Muscle layer of duodenum (tissue), 2 donors: Measurements from ENCODE around the gene DEDD2.
A peak's percentile ranks its signal among the peaks of the same experiment; 100 is the strongest.

Experiments used
- H3K27ac ChIP-seq: one replicate; pipeline ENCODE4 v1.7.0; 2013; ENCODE audit warnings: mild to moderate bottlenecking, low read length
- H3K27me3 ChIP-seq: one replicate; pipeline ENCODE4 v1.7.0; 2013; ENCODE audit warnings: low read depth, mild to moderate bottlenecking, control low read depth, low read length
- H3K36me3 ChIP-seq, 2 donors: one replicate each; pipeline ENCODE4 v1.7.0; 2013; ENCODE audit warnings: low read length in 2 of 2, control low read depth in 1 of 2, mild to moderate bottlenecking in 1 of 2; ENCODE audit not compliant: insufficient read depth in 2 of 2, control insufficient read depth in 1 of 2
- H3K4me1 ChIP-seq, 2 donors: one replicate each; pipeline ENCODE4 v1.7.0; 2013; ENCODE audit warnings: low read length in 2 of 2, mild to moderate bottlenecking in 2 of 2, control low read depth in 1 of 2, moderate library complexity in 1 of 2; ENCODE audit not compliant: insufficient read depth in 2 of 2, control insufficient read depth in 1 of 2
- H3K4me3 ChIP-seq, 2 donors: one replicate each; pipeline ENCODE4 v1.7.0; 2013; ENCODE audit warnings: low read length in 2 of 2, low read depth in 1 of 2, mild to moderate bottlenecking in 1 of 2
- H3K9me3 ChIP-seq, 2 donors: one replicate each; pipeline ENCODE4 v1.7.0; 2013; ENCODE audit warnings: low read length in 2 of 2, control low read depth in 1 of 2, mild to moderate bottlenecking in 1 of 2; ENCODE audit not compliant: control insufficient read depth in 1 of 2
- donor health status: healthy.

The DEDD2 gene

DNA sequence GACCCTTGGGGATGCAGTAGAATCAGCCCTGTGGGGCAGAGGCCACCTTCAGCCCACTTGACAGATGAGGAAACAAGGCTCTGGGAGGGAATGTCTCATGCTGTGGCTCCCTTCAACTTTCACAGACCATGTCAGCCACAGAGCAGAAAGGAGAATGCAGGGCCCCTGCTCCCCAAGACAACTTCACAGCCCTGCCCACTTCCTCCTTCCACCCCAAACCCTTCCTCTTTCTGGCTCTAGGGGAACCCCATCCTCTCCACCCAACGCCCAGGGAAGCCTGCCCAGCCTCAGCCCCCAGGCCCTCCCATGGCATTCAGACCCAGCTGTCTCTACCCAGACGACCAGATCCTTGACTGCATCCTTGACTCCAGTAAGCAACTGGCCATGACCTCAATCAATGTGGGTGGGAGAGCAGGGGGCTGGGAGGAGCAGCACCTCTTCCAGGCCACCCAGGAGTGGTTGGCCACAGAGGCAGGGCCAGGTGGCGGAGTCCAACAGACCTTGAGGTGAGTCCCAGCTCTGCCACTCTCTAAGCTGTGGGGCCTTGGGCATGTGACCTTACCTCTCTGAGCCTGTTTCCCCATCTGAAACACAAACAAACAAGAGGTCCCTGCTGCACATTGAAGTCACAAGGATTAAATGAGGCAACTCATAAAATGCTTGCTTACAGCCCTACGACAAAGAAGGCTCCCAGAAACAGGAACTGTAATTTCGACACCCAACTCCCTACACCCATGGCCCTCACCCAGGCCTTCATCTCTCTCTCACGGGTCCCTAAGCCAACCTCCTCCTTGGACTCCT, 15.8 kb downstream of the DEDD2 start:
- H3K4me3 ChIP-seq, result no peak overlapping the region
- H3K27me3 ChIP-seq, result no peaks in the 10 kb centered on the region
- no peaks in the 10 kb centered on the region for H3K9me3 ChIP-seq
- peaks cover 49 to 72% of the 10 kb centered on the region in 2 donors for H3K36me3 ChIP-seq
- H3K27ac ChIP-seq, result peak overlapping the region; percentile 57
- peaks cover 4% of the 10 kb centered on the region in 2 donors for H3K4me1 ChIP-seq

DNA sequence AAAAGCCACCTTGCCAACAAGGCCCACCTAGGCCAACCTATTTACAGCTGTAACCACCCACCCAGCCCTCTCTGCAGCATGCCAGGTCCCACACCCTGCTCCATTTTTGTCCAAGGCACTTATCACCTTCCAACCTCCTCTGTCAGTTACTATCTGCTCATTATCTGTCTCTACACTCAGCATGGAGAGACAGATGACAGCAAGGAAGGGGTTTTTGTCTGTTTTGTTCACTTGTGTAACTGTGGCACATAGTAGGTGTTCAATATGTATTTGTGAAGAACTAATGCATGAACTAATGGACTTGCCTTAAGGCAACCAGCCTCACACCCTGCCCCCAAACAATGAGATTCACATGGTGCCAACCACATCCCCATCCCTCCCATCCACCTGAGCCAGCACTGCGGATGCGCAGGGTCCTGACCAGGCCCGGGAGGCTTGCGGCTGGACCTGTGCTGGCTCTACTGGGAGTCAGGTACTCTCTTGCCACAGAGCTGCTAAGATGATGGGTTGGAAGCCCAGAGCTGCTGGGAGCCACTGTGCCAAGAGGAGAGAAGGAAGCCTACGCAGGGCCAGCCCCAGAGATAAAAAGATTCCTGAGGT, 17.3 kb downstream of the DEDD2 start:
- peaks cover 4% of the 10 kb centered on the region in 2 donors for H3K4me1 ChIP-seq

DNA sequence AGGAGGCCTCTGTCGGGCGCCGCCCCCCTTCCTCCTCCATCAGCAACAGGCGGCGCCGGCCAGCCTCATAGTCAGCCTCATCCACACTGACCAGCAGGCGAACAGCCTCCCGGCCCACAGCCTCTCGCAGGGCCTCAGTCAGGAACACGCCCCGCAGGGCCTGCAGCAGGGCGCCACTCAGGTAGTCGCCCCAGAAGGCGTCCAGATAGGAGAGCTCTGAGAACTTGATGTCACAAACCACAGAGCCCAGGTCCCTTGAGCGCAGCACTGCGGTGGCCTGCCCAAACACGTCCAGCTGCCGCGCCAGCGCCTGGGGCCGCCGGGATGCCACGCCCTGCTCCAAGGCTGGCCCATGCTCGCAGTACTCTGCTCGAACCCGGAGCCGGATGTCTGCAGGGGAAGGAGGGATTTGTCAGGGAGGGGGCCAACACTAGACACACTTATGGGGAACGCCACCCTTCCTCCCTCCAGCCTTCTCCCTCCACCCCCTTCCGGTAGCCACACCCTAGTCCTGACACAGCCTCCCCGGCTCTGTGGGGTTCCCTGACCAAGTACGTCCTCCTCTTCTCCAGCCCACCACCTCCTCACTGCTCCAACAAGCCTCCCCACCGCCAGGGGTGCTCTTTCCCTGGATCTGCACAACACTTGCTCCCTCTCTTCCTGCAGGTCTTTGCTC, 17.9 kb downstream of the DEDD2 start:
- Histone ChIP-seq H3K9me3 (no peaks in the 10 kb centered on the region), H3K4me1 (peaks cover 4% of the 10 kb centered on the region in 2 donors), H3K36me3 (peaks cover 38 to 57% of the 10 kb centered on the region in 2 donors), H3K27ac (no peak overlapping the region), H3K27me3 (no peaks in the 10 kb centered on the region), H3K4me3 (no peak overlapping the region)

More for the DNA sequence above, 17.3 kb downstream of the DEDD2 start:
- Histone ChIP-seq H3K27ac (no peak overlapping the region), H3K27me3 (no peaks in the 10 kb centered on the region), H3K36me3 (peaks cover 43 to 63% of the 10 kb centered on the region in 2 donors), H3K9me3 (no peaks in the 10 kb centered on the region), H3K4me3 (no peak overlapping the region)

DNA sequence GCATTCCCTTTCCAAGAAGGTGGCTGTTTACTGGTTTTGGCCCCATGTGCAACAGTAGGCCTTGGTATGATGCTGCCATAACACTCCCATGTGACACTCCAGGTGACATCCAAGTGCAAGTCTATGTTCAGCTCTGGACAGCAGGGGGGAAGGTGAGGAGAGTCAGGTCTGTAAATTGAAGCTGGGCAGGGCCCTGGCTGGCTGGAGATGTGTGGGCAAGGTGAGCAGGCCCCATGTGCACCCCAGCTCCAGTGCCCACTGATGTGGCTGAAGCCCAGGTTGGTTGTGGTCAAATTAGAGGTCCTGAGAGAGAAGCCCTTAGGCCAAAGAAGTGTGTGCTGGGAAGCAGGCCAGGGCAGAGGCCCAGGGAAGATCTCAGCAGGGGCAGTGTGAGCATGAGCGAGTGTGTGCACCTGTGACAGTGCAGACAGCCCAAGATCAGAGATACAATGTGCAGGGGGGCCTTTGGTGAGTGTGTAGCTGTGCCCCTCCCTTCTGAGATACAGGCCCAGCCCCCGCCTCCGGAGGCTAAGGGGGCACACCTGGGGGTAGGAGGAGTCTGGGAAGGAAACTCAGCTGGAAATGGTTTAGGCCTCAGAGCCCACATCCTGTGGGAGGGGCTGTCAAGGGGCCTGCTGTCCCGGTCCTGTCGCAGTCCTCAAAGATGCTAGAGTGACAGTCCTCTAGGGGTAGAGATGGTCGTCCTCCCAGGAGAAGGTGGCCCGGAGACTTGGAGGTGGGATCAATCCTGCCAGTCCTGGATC, 18.6 kb downstream of the DEDD2 start:
- Histone ChIP-seq H3K27ac (no peak overlapping the region), H3K4me3 (no peak overlapping the region), H3K9me3 (no peaks in the 10 kb centered on the region), H3K27me3 (no peaks in the 10 kb centered on the region), H3K4me1 (peaks cover 4% of the 10 kb centered on the region in 2 donors), H3K36me3 (peaks cover 33 to 50% of the 10 kb centered on the region in 2 donors)

DNA sequence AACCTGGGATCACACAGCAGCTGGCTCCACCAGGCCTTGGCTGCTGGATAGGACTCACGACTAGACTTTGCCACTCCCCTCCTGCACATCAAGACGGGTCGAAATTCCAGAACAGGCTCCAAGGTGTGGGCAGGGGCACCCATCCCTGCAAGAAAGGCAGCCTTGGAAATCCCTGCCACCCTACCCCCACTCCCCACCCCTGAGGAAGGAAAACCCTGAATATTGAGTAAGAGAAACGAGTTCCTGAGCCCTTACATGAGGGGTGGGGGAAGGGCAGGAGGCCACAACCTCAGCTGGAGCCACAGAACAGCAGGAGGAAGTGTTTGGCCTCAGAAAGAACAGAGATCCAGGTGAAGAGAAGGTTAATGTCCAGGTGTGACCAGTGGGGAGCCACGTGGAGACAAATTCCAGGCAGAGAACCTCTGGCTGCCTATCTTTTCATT, 20.1 kb downstream of the DEDD2 start:
- peaks cover 4% of the 10 kb centered on the region in 2 donors for H3K4me1 ChIP-seq
- H3K4me3 ChIP-seq, result no peak overlapping the region
- H3K36me3 ChIP-seq, result peaks cover 19 to 37% of the 10 kb centered on the region in 2 donors
- H3K9me3 ChIP-seq, result no peaks in the 10 kb centered on the region
- H3K27ac ChIP-seq, result no peak overlapping the region
- H3K27me3 ChIP-seq, result no peaks in the 10 kb centered on the region

DNA sequence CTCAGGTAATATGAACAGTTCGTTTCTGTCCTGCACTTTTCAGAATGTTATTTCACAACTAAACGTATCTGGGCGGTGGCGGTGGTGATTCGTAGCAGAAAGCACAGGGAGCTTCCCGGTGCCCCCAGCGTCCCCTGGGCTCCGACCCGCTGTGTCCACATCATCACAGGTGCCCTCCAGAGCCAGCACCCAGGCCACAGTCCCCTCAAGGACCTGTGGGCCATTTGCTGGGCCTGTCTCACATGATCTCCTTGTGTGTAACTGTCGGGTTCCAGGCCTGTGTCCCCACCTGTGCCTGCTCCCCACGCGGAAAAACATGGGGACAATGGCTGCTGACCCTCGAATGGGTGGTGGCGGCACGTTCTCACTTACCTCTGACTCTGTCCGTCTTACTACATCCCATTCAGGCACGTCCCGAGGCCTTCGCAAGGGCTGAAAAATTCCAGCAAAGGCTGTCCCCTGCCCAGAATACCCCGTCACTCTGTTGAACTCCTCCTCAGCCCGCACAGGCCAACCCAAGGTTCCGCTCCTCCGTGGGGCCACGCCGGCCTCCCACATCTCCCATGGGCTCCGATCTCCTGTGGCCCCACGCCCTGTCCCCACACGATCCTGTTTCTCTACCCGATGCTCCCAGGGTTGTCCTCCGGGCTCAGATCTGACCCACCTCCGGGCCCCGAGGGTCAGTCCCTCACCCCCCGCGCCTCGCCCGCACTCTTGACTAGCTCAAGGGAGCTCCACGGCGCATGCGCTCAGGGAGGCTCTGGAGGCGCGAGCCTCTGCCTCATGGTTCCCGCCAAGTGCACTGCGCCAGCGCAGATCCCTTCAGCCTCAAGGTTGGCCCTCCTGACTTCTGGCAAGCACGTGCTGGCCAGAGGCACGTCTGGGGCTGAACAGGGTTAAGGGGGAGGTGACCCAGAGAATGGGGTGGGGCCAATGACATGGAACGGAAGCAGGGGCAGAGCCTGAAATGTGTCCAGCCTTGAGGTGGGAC, 21.2 kb downstream of the DEDD2 start:
- H3K4me1 ChIP-seq, result peaks cover 4% of the 10 kb centered on the region in 2 donors
- H3K27me3 ChIP-seq, result no peaks in the 10 kb centered on the region
- H3K9me3 ChIP-seq, result no peaks in the 10 kb centered on the region
- H3K27ac ChIP-seq, result no peak overlapping the region
- peaks cover 18 to 29% of the 10 kb centered on the region in 2 donors for H3K36me3 ChIP-seq
- H3K4me3 ChIP-seq, result no peak overlapping the region

DNA sequence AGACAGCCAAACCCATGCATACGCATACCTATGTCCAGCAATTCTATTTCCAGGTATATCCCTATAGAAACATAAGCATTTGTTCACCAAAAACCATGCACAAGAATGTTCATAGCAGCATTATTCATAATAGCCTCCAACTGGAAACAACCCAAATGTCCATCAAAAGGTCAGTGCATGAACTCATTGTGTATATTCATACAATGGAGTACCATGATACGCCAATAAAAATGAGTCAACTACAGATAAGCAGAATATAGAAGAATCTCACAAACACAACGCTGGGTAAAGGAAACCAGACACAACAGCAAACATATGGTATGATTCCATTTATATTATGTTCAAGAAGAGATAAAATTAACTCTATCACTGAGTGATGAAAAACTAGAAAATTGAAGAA, 23.8 kb downstream of the DEDD2 start:
- Histone ChIP-seq H3K4me1 (peaks cover 0 to 4% of the 10 kb centered on the region in 2 donors), H3K27me3 (no peaks in the 10 kb centered on the region), H3K4me3 (no peak overlapping the region), H3K27ac (no peak overlapping the region), H3K36me3 (peaks cover 6 to 14% of the 10 kb centered on the region in 2 donors), H3K9me3 (no peaks in the 10 kb centered on the region)

DNA sequence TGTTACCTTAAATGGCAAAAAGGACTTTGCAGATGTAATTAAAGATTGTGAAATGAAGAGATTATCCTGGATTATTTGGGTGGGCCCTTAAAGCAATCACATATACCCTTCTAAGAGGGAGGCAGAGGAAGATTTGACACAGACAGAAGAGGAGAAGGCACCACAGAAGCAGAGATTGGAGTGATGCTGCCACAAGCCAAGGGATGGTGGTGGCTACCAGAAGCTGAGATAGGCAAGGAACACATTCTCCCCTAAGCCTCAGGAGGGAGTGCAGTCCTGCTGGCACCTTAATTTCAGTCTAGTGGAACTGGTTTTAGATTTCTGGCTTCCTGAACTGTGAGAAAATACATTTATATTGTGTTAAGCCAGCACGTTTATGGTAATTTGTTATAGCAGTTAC, 24.2 kb downstream of the DEDD2 start:
- no peaks in the 10 kb centered on the region for H3K9me3 ChIP-seq
- H3K27me3 ChIP-seq, result no peaks in the 10 kb centered on the region
- no peak overlapping the region for H3K4me3 ChIP-seq
- no peak overlapping the region for H3K27ac ChIP-seq
- H3K36me3 ChIP-seq, result peaks cover 4 to 12% of the 10 kb centered on the region in 2 donors
- H3K4me1 ChIP-seq, result peaks cover 0 to 4% of the 10 kb centered on the region in 2 donors

DNA sequence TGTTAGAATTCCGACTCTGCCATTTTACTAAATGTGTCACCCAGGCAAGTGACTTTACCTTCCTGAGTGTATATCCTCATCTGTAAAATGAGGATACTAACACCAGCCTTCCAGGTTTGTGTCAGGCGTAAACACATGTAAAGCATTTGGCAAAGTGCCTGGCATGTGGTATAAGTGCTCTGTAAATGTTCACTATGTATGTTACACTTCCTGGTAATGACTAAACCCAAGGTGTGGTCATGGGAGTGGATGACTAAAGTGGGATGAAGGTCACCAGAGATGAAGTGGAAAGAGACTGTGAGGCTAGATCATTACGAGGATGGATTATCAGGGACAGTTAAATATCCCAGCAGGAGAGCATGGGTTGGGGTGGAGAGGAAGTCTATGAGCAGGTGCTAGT, 25.6 kb downstream of the DEDD2 start:
- no peaks in the 10 kb centered on the region for H3K4me1 ChIP-seq

DNA sequence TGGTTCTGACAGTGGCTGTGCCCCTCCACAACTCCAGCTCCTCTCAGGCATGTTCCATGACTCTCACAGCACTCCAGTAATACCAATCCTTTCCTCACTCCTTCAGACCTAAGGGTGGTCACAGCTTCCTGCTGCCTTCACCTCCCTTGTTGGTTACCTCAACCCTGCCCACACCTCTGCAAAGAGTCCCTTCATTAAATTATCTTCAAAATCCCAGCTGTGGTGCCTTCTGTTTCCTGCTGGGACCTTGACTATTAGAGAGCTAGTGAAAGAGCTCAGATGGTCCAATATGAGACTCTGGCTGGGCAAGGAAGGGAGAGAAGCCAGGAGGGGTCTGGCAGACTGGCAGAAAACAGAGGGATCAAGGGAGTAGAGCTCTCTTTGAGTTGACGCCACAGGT, 26.1 kb downstream of the DEDD2 start:
- H3K27ac ChIP-seq, result peak overlapping the region; percentile 80
- H3K4me1 ChIP-seq, result no peaks in the 10 kb centered on the region
- H3K4me3 ChIP-seq, result no peak overlapping the region
- H3K9me3 ChIP-seq, result no peaks in the 10 kb centered on the region
- no peaks in the 10 kb centered on the region for H3K27me3 ChIP-seq
- no peaks in the 10 kb centered on the region for H3K36me3 ChIP-seq

More for the DNA sequence above, 25.6 kb downstream of the DEDD2 start:
- Histone ChIP-seq H3K27ac (peak overlapping the region; percentile 80), H3K36me3 (peaks cover 0 to 2% of the 10 kb centered on the region in 2 donors), H3K9me3 (no peaks in the 10 kb centered on the region), H3K27me3 (no peaks in the 10 kb centered on the region), H3K4me3 (no peak overlapping the region)
